IMR-90 (cell line): ENCODE data around the gene BRINP1. TPM values are rescaled to one million over a fixed set of nuclear protein-coding genes. Genes with fewer than 3 reads are reported as not detected.

ENCODE experiments used
- ATAC-seq: fragments of 200-7000 bp; cut with Tn5 transposase; 2 replicates; pipeline ENCODE4 v1.9.1; 2020; ENCODE audit warnings: low read depth, mild to moderate bottlenecking, moderate library complexity
- BruUV-seq: library from RNA; stranded (reverse); fragments of 400-500 nt; replicated peaks from 2 replicates; lab custom pipeline; 2021; lab: Mats Ljungman, UMichigan
- CTCF ChIA-PET: fragments of 300-600 bp; formaldehyde crosslinking; extraction: SDS; loops from one replicate; lab custom pipeline; 2021; ENCODE audit warnings: antibody characterized with exemption; lab: Yijun Ruan, JAX
- POLR2A ChIA-PET: fragments of 300-600 bp; sonication (Branson Sonifier 250); formaldehyde crosslinking; loops from one replicate; lab custom pipeline; 2022; ENCODE audit warnings: antibody characterized with exemption; ENCODE audit not compliant: unreplicated experiment; lab: Charles Lee
- DNase-seq: peaks from one replicate; pipeline ENCODE4 v3.0.0; 2013
- H2AFZ ChIP-seq: replicated peaks from 2 replicates; pipeline ENCODE3; 2013; ENCODE audit warnings: low read length, mild to moderate bottlenecking; ENCODE audit not compliant: poor library complexity
- H2AK5ac ChIP-seq: 2 replicates; pipeline ENCODE4 v1.6.1; 2013; ENCODE audit warnings: low read depth, low read length, inconsistent platforms
- H2AK9ac ChIP-seq: replicated peaks from 2 replicates; pipeline ENCODE3; 2013; ENCODE audit warnings: mild to moderate bottlenecking, low read depth, low read length, moderate library complexity; ENCODE audit not compliant: poor library complexity
- H2BK120ac ChIP-seq: 2 replicates; pipeline ENCODE4 v1.6.1; 2013; ENCODE audit warnings: low read depth, low read length, inconsistent platforms
- H2BK15ac ChIP-seq: 3 replicates; pipeline ENCODE4 v1.6.1; 2013; ENCODE audit warnings: low read depth, low read length, inconsistent platforms
- H2BK20ac ChIP-seq: 2 replicates; pipeline ENCODE4 v1.6.1; 2013; ENCODE audit warnings: low read depth, mild to moderate bottlenecking, inconsistent platforms, low read length, moderate library complexity
- H2BK5ac ChIP-seq: 2 replicates; pipeline ENCODE4 v1.6.1; 2013; ENCODE audit warnings: mild to moderate bottlenecking, low read depth, low read length, inconsistent platforms; ENCODE audit not compliant: poor library complexity, severe bottlenecking
- H3K14ac ChIP-seq: replicated peaks from 2 replicates; pipeline ENCODE4 v1.6.1; 2013; ENCODE audit warnings: low read depth, low read length, inconsistent platforms
- H3K18ac ChIP-seq: 2 replicates; pipeline ENCODE4 v1.6.1; 2013; ENCODE audit warnings: low read depth, low read length, control low read depth
- H3K23ac ChIP-seq: 2 replicates; pipeline ENCODE4 v1.6.1; 2013; ENCODE audit warnings: low read depth, low read length, inconsistent platforms
- H3K27ac ChIP-seq: 2 replicates; pipeline ENCODE4 v1.5.1; 2013; ENCODE audit warnings: mild to moderate bottlenecking, control low read depth, low read length; ENCODE audit not compliant: insufficient read depth
- H3K27me3 ChIP-seq: 2 replicates; pipeline ENCODE4 v1.6.1; 2013; ENCODE audit warnings: low read length; ENCODE audit not compliant: control insufficient read depth, insufficient read depth
- H3K36me3 ChIP-seq: 2 replicates; pipeline ENCODE4 v1.6.1; 2013; ENCODE audit warnings: low read length, mixed read lengths; ENCODE audit not compliant: control insufficient read depth, insufficient read depth
- H3K4ac ChIP-seq: 2 replicates; pipeline ENCODE4 v1.6.1; 2013; ENCODE audit warnings: low read depth, low read length, inconsistent platforms
- H3K4me1 ChIP-seq: 2 replicates; pipeline ENCODE4 v1.6.1; 2013; ENCODE audit warnings: low read length, mixed read lengths; ENCODE audit not compliant: control insufficient read depth, insufficient read depth
- H3K4me2 ChIP-seq: 2 replicates; pipeline ENCODE4 v1.6.1; 2013; ENCODE audit warnings: low read depth, mild to moderate bottlenecking, control low read depth, low read length, moderate library complexity
- H3K4me3 ChIP-seq: 2 replicates; pipeline ENCODE4 v1.5.1; 2013; ENCODE audit warnings: low read depth, mild to moderate bottlenecking, control low read depth, low read length, moderate library complexity; ENCODE audit not compliant: insufficient read depth
- H3K56ac ChIP-seq: 2 replicates; pipeline ENCODE4 v1.6.1; 2013; ENCODE audit warnings: low read length, inconsistent platforms; ENCODE audit not compliant: insufficient read depth; ENCODE audit errors: extremely low read depth
- H3K79me1 ChIP-seq, 2 experiments: 2 replicates each; pipeline ENCODE4 v1.6.1; 2013; ENCODE audit warnings: low read length in 2 of 2, inconsistent platforms in 1 of 2, low read depth in 1 of 2
- H3K9ac ChIP-seq: 2 replicates; pipeline ENCODE4 v1.6.1; 2013; ENCODE audit warnings: low read depth, low read length, control low read depth
- H3K9me1 ChIP-seq: 2 replicates; pipeline ENCODE4 v1.6.1; 2013; ENCODE audit warnings: low read length, inconsistent platforms; ENCODE audit not compliant: insufficient read depth
- H3K9me3 ChIP-seq: 2 replicates; pipeline ENCODE4 v1.6.1; 2013; ENCODE audit warnings: low read length; ENCODE audit not compliant: control insufficient read depth, insufficient read depth
- H4K20me1 ChIP-seq: 2 replicates; pipeline ENCODE4 v1.6.1; 2013; ENCODE audit warnings: low read length, inconsistent platforms; ENCODE audit not compliant: insufficient read depth
- H4K5ac ChIP-seq: 2 replicates; pipeline ENCODE4 v1.6.1; 2013; ENCODE audit warnings: mild to moderate bottlenecking, low read depth, low read length, control low read depth
- H4K8ac ChIP-seq, 2 experiments: 2 replicates each; pipeline ENCODE4 v1.6.1; 2013; ENCODE audit warnings: low read depth in 2 of 2, low read length in 2 of 2, control low read depth in 1 of 2, inconsistent platforms in 1 of 2
- H4K91ac ChIP-seq: 2 replicates; pipeline ENCODE4 v1.6.1; 2013; ENCODE audit warnings: low read depth, low read length, inconsistent platforms; ENCODE audit not compliant: insufficient read depth
- FOS ChIP-seq: fragments of 150-350 bp; IDR thresholded peaks from 2 replicates; pipeline ENCODE4 v1.6.1; 2016; ENCODE audit warnings: low read depth, low read length
- MXI1 ChIP-seq: IDR thresholded peaks from 2 replicates; pipeline ENCODE4 v1.6.1; 2012; ENCODE audit warnings: low read depth, mild to moderate bottlenecking, low read length, moderate library complexity, borderline replicate concordance
- NFE2L2 ChIP-seq: fragments of 150-350 bp; IDR thresholded peaks from 2 replicates; pipeline ENCODE4 v1.6.1; 2016; ENCODE audit warnings: low read depth, mild to moderate bottlenecking, low read length
- POLR2A ChIP-seq: IDR thresholded peaks from 2 replicates; pipeline ENCODE4 v1.6.1; 2012; ENCODE audit warnings: mild to moderate bottlenecking, low read depth, low read length
- RAD21 ChIP-seq: IDR thresholded peaks from 2 replicates; pipeline ENCODE4 v1.6.1; 2012; ENCODE audit warnings: low read length, improper control_type of control experiment
- SMC3 ChIP-seq: fragments of 150-350 bp; IDR thresholded peaks from 2 replicates; pipeline ENCODE4 v1.6.1; 2016; ENCODE audit warnings: low read depth, mild to moderate bottlenecking, antibody characterized with exemption, low read length, moderate library complexity
- USF2 ChIP-seq: fragments of 150-350 bp; IDR thresholded peaks from 2 replicates; pipeline ENCODE4 v1.6.1; 2017; ENCODE audit warnings: mild to moderate bottlenecking, antibody characterized with exemption, low read length, low read depth
- WGBS, 2 experiments: methylation state at CpG; one replicate each; pipeline versions ENCODE4 v1.1.5 to v1.1.7; 2013; ENCODE audit warnings: missing lambda C conversion rate in 2 of 2; ENCODE audit not compliant: insufficient read length in 1 of 2; ENCODE audit errors: extremely low coverage in 2 of 2; 5-methylcytosine and 5-hydroxymethylcytosine counted together
- dilution Hi-C: fragments of 300-500 bp; cut with HindIII; formaldehyde crosslinking; loops from one replicate; pipeline ENCODE4 v1.14.3; 2018; ENCODE audit warnings: low sequenced_read_pairs; ENCODE audit not compliant: unreplicated experiment
- in situ Hi-C: fragments of 300-500 bp; cut with MboI; formaldehyde crosslinking; loops from 3 replicates; pipeline ENCODE4 v1.14.3; 2019; ENCODE audit warnings: low sequenced_read_pairs, inconsistent platforms, mixed read lengths
- intact Hi-C: fragments of 100-400 bp; cut with micrococcal nuclease; formaldehyde crosslinking; loops from 2 replicates; pipeline ENCODE4 v1.10.0; 2022
- polyA plus RNA-seq, 3 experiments: library from polyadenylated mRNA; depleted of rRNA; stranded (reverse); fragments of >200 nt; gene quantifications; 2 replicates each; pipeline ENCODE4 v1.2.3, GENCODE V29; 2012; ENCODE audit warnings: low replicate concordance in 1 of 3
- total RNA-seq: library from RNA; depleted of rRNA; stranded (reverse); fragments of >200 nt; gene quantifications from 2 replicates; pipeline ENCODE4 v1.2.3, GENCODE V29; 2012

The BRINP1 gene
- total and polyA plus RNA-seq, 2 of the 4 experiments (the other 2 are of a cell fraction): under 0.01 TPM; not detected in 1

GRCh38 chr9:119185298-119185697, 183.9 kb downstream of the BRINP1 start:
- ChIA-PET POLR2A (no interaction called here), CTCF (no interaction called here)
- Histone ChIP-seq H3K4me1 (no peaks in the 10 kb centered on the region), H3K4ac (no peak overlapping the region), H4K5ac (no peak overlapping the region), H2BK20ac (no peak overlapping the region), H3K9ac (no peak overlapping the region), H2BK120ac (no peak overlapping the region), H3K4me3 (no peak overlapping the region), H3K36me3 (no peaks in the 10 kb centered on the region), H4K20me1 (no peaks in the 10 kb centered on the region), H2AK9ac (no peak overlapping the region), H2AFZ (no peak overlapping the region), H2BK15ac (no peak overlapping the region), H2BK5ac (no peak overlapping the region), H3K27me3 (no peaks in the 10 kb centered on the region), H3K9me1 (no peaks in the 10 kb centered on the region), H3K79me1 (no peaks in the 10 kb centered on the region), H3K9me3 (peaks cover 15% of the 10 kb centered on the region; the same call in 1 of the 2 replicates), H4K91ac (no peak overlapping the region), H3K27ac (no peak overlapping the region), H3K56ac (no peak overlapping the region), H4K8ac (no peak overlapping the region), H3K18ac (no peak overlapping the region), H3K14ac (no peak overlapping the region), H3K23ac (no peak overlapping the region), H3K4me2 (no peak overlapping the region), H2AK5ac (no peak overlapping the region)
- WGBS, 2 experiments: 0% methylated on average over 1 of the region's 3 CpGs; no CpG with 5 or more reads in 1 of the 2 experiments
- intact Hi-C loops: no loop called here
- no TSS peak for BruUV-seq
- DNase-seq: no peak
- ATAC-seq: no peak
- dilution Hi-C loops: no loop called here
- TF ChIP-seq RAD21 (no peak), USF2 (no peak), POLR2A (no peak), FOS (no peak), SMC3 (no peak), NFE2L2 (no peak), MXI1 (no peak)
- in situ Hi-C loops: no loop called here
